ENCODE data around the gene HLA-B.

Gene HLA-B

GRCh38 chr6:31352310-31352682 is 4.7 kb downstream of the HLA-B start:
- no peak for DNase-seq
- H3K4me3 Mint-ChIP-seq = no peak overlapping the region
- no peaks in the 10 kb centered on the region for H3K9me3 Mint-ChIP-seq
- peaks cover 88% of the 10 kb centered on the region for H3K27me3 Mint-ChIP-seq (ENCODE audit: low read depth, poor library complexity)
- no peak overlapping the region for H3K27ac Mint-ChIP-seq
- TF ChIP-seq CTCF (IDR thresholded peaks at IDR 0.05) = no peak
- H3K4me1 Mint-ChIP-seq = peaks cover under 1% of the 10 kb centered on the region
- H3K36me3 Mint-ChIP-seq (ENCODE audit: low read depth) = no peaks in the 10 kb centered on the region

- no peak for TF ChIP-seq CTCF (IDR thresholded peaks at IDR 0.05)
- H3K4me1 Mint-ChIP-seq = no peaks in the 10 kb centered on the region
- H3K9me3 Mint-ChIP-seq = no peaks in the 10 kb centered on the region
- DNase-seq = no peak
- peaks cover 85% of the 10 kb centered on the region for H3K27me3 Mint-ChIP-seq (ENCODE audit: low read depth, poor library complexity)
- no peak overlapping the region for H3K27ac Mint-ChIP-seq
- no peak overlapping the region for H3K4me3 Mint-ChIP-seq
- H3K36me3 Mint-ChIP-seq (ENCODE audit: low read depth) = no peaks in the 10 kb centered on the region
These were observed 5.3 kb downstream of the HLA-B start for GRCh38 chr6:31351401-31352309.

GRCh38 chr6:31351033-31351380 is 6.0 kb downstream of the HLA-B start:
- H3K4me1 Mint-ChIP-seq = no peaks in the 10 kb centered on the region
- no peaks in the 10 kb centered on the region for H3K9me3 Mint-ChIP-seq
- DNase-seq = no peak
- no peak for TF ChIP-seq CTCF (IDR thresholded peaks at IDR 0.05)
- H3K4me3 Mint-ChIP-seq = no peak overlapping the region
- H3K27me3 Mint-ChIP-seq (ENCODE audit: low read depth, poor library complexity) = peaks cover 79% of the 10 kb centered on the region
- no peaks in the 10 kb centered on the region for H3K36me3 Mint-ChIP-seq (ENCODE audit: low read depth)
- H3K27ac Mint-ChIP-seq = no peak overlapping the region

- Mint-ChIP-seq H3K36me3 (ENCODE audit: low read depth) (no peaks in the 10 kb centered on the region), H3K27me3 (ENCODE audit: low read depth, poor library complexity) (peaks cover 73% of the 10 kb centered on the region), H3K9me3 (no peaks in the 10 kb centered on the region), H3K4me3 (no peak overlapping the region), H3K27ac (no peak overlapping the region), H3K4me1 (no peaks in the 10 kb centered on the region)
- no peak for TF ChIP-seq CTCF (IDR thresholded peaks at IDR 0.05)
- no peak for DNase-seq
These were observed 6.6 kb downstream of the HLA-B start for GRCh38 chr6:31350196-31351032.

- no peak overlapping the region for H3K4me3 Mint-ChIP-seq
- no peak for TF ChIP-seq CTCF (IDR thresholded peaks at IDR 0.05)
- no peaks in the 10 kb centered on the region for H3K9me3 Mint-ChIP-seq
- no peak for DNase-seq
- no peak overlapping the region for H3K27ac Mint-ChIP-seq
- no peaks in the 10 kb centered on the region for H3K4me1 Mint-ChIP-seq
- H3K27me3 Mint-ChIP-seq (ENCODE audit: low read depth, poor library complexity) = peaks cover 67% of the 10 kb centered on the region
- H3K36me3 Mint-ChIP-seq (ENCODE audit: low read depth) = no peaks in the 10 kb centered on the region
These were observed 7.7 kb downstream of the HLA-B start for GRCh38 chr6:31349301-31349700.

Data from nephron progenitor cell (in vitro differentiated cells).